T-helper 1 cell treated with Interleukin-12 subunit alpha and Interleukin-12 subunit beta and Interleukin-4 antibody, amounts not matched to agents 30 ng/mL and 1 ng/mL, for 36 hours (primary cell): ENCODE results near the gene SLC8A2. TPM values are rescaled to one million over a fixed set of nuclear protein-coding genes. Genes with fewer than 3 reads are reported as not detected.

ENCODE experiments used
- intact Hi-C: fragments of 100-400 bp; cut with micrococcal nuclease; formaldehyde crosslinking; loops from one replicate; pipeline ENCODE4 v1.15.1; 2024
- total RNA-seq: library from RNA; stranded (reverse); gene quantifications from 2 replicates; pipeline ENCODE4 v1.2.3, GENCODE V29; 2022

The SLC8A2 gene
- total RNA-seq, 1 donor from 2014 or later = not detected

DNA sequence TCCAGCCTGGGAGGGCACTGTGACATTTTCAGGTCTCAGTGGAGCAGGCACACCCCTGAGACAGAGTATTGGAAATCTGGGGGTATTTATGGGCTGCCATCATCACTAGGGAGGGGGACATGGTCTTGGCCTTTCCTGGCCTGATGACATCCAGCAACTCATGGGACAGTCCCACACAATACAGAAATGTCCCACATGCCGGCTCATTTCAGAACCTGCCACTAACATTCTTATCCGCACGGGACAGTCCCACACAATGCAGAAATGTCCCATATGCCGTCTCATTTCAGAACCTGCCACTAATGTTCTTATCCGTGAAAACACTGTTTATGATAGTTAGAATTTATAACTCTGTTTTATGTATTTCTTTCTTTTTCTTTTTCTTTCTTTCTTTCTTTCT, 9.8 kb downstream of the SLC8A2 start:
- intact Hi-C loops = no loop called here

- intact Hi-C loops = no loop called here
These were observed 12.2 kb downstream of the SLC8A2 start for GRCh38 chr19:47459477-47459876.

DNA sequence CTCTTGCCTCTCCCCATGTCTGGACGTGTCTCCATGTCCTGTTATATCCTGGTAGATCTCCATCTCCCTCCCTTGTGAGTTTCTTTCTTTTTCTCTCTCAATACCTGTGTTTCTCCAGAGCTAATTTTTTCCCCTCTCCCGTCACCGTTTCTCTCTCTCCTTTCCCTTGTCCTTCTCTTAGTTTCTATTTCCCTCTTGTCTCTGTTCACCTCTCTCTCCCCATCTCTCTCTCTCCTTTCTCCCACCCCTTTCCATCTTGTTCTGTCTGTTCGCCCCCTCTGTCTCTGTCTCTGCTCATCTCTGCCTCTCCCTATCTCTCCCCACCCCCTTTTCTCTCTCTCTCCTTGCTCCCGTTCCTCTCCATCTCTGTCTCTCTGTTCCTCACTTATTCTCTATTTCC, 13.0 kb downstream of the SLC8A2 start:
- intact Hi-C loops = no loop called here

- intact Hi-C loops = no loop called here
These were observed 14.8 kb downstream of the SLC8A2 start for GRCh38 chr19:47456721-47457474.

- intact Hi-C loops = no loop called here
These were observed 21.2 kb downstream of the SLC8A2 start for GRCh38 chr19:47450478-47450877.

- intact Hi-C loops = no loop called here
These were observed 23.3 kb downstream of the SLC8A2 start for GRCh38 chr19:47448360-47448727.

DNA sequence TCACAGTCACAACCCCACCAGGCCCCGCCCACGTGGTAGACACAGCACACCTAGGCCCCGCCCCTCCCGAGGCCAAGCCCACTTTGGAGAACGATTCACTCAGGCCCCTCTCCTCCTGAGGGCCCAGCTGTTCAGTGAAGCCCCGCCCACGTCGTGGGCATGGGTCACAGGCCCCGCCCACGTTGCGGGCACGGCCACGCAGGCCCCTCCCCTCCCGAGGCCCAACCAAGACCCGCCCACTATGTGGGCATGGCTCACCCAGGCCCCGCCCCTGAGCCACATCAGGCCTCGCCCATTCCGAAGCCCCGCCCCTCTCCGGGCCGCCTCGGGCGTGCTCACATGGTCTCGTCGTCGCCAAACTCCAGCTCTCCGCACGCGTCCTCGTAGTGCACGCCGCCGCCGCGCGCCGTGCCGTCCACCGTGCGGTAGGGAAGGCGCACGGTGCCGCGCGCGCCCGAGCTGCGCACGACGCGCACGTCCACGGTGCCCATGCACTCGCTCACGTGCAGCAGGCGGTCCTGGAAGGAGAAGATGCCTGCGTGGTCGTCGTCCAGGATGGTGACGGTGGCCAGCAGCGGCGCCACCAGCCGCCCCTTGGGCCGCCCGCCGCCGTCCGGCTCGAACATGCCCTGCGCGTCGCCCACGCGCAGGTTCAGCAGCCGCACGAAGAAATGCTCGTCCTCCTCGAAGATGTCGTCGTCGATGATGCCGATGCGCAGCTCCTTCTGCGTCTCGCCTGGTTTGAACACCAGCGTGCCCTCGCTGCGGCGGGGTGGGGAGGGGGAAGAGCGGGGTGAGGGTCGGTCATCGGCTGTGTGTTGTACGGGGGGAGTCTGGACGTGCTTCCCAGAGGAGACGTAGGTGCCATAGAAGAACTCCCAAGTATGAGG, 24.0 kb downstream of the SLC8A2 start:
- intact Hi-C loops = loop anchor here (1.0 kb wide), 5 partner anchors 19 to 298 kb away; partner anchors contain the start of genes KPTN, NAPA and NOP53

GRCh38 chr19:47446534-47447469, 24.9 kb downstream of the SLC8A2 start:
- intact Hi-C loops = loop anchor here (1.0 kb wide), 5 partner anchors 19 to 298 kb away; partner anchors contain the start of genes KPTN, NAPA and NOP53

GRCh38 chr19:47445937-47446402, 25.7 kb downstream of the SLC8A2 start:
- intact Hi-C loops = no loop called here

GRCh38 chr19:47445527-47445926, 26.2 kb downstream of the SLC8A2 start:
- intact Hi-C loops = no loop called here

DNA sequence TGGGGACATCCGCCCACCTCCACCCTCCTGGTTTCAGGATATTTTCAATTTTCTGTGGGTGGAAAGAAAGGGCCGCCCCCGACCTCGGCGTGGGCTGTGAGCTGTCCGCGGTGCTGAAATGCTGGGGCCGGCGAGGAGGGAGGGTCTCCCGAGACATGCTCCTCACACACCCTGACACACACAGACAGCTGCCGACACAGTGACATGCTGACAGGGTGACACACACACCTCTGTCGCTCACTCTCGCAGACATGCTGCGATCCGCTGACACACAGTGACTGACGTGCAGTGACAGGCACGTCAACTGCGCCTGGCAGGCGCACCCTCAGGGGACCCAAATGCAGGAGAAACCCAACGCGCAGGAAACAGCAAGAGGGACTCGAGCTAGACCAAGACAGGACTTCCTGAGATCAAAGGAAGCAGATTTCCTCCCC, 27.3 kb downstream of the SLC8A2 start:
- intact Hi-C loops = loop anchor here (1.0 kb wide), 1 partner anchor 8 kb away; no protein-coding TSS in a partner anchor

DNA sequence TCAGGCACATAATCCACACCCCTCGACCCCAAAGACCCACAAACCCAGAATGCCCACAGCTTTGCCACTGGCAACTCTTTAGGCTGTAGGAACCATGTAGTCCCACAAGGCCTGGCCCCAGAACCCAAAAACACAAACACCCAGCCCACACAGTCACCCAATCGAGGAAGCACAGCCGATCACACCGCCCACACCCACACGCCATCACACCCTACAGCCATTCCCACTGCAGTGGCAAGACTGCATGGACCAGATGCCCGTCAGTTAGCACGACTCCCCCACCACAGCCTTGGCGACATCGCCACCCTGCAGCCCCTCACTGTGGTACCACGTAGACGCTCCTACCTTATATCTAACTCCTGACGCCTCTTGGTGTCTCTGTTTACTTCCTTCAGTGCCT, 28.4 kb downstream of the SLC8A2 start:
- intact Hi-C loops = no loop called here

DNA sequence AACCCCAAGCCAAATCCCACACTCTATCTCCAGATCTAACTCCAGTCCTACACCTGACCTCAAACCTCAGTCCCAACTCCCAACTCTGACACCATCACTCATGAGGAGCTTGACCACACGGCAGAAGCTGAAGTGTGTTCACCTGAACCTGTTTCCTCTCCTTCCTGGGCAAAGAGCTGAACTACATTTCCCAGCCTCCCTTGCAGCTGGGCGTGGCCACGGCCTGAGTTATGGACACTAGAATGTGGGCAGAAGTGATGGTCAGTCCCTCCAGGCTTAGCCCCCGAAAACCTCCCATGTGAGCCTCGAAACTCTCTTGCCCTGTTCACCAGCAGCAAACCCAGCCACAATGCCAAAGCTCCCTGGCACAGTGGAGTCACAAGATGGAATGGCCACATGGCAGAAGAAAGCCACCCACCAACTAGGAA, 32.9 kb downstream of the SLC8A2 start:
- intact Hi-C loops = no loop called here

DNA sequence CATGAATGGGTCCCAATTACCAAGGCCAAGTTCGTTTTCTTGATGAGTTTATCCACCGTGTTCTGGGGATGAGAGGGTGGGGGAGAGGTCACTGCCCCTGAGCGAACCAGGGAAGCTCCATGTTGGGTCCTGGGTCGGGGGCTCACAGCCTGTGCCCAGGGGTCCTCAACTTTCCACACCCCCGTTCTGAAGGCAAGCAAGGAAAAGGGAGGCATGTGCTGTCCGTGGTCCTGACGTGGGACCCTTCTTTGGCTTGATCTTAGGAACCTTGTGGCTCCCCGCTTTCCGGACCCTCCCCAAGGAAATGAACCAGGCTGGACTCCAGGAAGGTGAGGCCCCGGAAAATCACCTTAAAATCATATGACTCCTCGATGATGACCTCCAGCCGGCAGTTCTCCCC, 34.2 kb downstream of the SLC8A2 start:
- intact Hi-C loops = loop anchor here (2.0 kb wide), 1 partner anchor 47 kb away; the partner anchor contains the start of gene KPTN

GRCh38 chr19:47436712-47437401, 34.8 kb downstream of the SLC8A2 start:
- intact Hi-C loops = loop anchor here (1.0 to 2.0 kb wide), 7 partner anchors 7 to 306 kb away; partner anchors contain the start of genes KPTN and NAPA

DNA sequence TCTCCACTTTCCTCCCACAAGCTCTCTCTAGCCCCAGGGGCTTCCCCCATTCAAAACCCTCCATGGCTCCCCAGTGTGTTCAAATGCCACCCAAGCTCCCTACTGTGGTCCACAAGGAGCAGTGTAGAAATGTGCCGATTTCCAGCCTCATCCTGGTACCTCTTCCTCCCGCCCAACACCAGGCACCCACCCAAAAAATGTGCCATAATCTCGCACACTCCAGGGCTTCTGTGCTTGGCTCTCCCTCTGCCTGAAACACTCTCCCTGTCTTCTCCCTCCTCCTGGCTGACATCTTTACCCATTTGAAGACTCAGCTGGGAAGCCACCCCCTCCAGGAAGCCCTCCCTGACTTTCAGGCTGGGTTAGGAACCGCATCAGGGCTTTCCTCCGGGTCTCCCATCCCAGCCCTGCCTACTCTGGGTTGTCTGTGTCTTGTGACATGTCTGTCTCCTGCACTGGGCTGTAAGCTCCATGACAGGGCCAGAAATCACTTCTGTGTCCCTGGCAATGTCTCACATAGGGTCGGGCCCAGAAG, 35.7 kb downstream of the SLC8A2 start:
- intact Hi-C loops = loop anchor here (1.0 to 2.0 kb wide), 7 partner anchors 8 to 307 kb away; partner anchors contain the start of genes KPTN and NAPA

GRCh38 chr19:47435196-47435595, 36.5 kb downstream of the SLC8A2 start:
- intact Hi-C loops = no loop called here

DNA sequence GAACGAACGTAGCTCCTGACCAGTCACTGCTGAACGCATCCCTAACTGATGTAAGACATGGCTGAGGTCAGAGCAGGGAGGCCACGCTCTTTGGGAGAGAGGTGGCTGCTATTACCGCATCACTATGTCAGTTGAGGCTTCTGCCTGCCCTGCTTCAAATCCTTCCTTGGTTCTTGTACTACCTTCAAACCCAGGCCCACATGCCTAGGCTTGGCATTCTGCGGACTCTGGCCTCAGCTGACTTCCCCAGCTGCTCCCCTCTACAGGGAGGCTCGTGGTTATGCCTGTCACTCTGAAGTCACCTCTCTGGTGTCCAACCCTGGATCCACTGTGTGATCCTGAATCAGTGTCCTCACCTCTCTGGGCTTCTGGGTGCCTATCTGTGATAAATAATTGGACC, 37.6 kb downstream of the SLC8A2 start:
- intact Hi-C loops = no loop called here

- intact Hi-C loops = no loop called here
These were observed 38.6 kb downstream of the SLC8A2 start for GRCh38 chr19:47433121-47433520.

GRCh38 chr19:47432499-47432898, 39.2 kb downstream of the SLC8A2 start:
- intact Hi-C loops = no loop called here
